Measurements from ENCODE around the gene IL1RAPL1. TPM values are rescaled to one million over a fixed set of nuclear protein-coding genes. Genes with fewer than 3 reads are reported as not detected.

Gene IL1RAPL1
- total and polyA plus RNA-seq, 2 donors (not counting 3 experiments of a cell fraction or from before 2014, with no cell fraction given): 0.79 to 1.3 TPM

DNA sequence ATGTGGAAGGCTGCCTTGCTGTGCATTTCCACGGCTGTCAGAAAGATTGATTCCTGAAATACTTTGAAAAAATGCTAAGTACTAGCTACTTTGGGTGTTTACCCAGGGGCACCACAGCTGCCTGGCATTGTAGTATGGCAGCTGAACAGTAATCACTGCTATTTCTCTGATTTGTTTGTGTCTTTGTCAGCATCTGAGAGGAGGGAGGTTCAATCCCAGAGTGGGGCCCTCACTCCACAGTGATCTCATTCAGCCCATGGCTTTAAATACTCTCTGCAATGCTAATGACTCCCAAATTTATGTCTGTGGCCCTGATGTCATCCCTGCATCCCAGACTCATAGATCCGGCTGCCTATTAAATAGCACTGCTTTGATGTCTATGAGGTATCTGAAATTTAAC, 1052.9 kb downstream of the IL1RAPL1 start:
- POLR2A ChIA-PET: no interaction called here
- no peak for DNase-seq (ENCODE audit: low read depth, low spot score)
- Histone ChIP-seq H3K4me3 (replicated peaks in 1 of 3; ENCODE audit: insufficient read depth in 1 of 3, low read depth in 1 of 3, low read length in 3 of 3) (no peak overlapping the region), H3K27me3 (ENCODE audit: control insufficient read depth in 2 of 2, insufficient read depth in 2 of 2, low read length in 2 of 2) (no peaks in the 10 kb centered on the region), H3K79me2 (ENCODE audit: control insufficient read depth, insufficient read depth, low read length) (no peaks in the 10 kb centered on the region), H4K20me1 (replicated peaks; ENCODE audit: control insufficient read depth, extremely low read depth, insufficient read depth, low read length) (no peaks in the 10 kb centered on the region), H3K9me3 (replicated peaks; ENCODE audit: control insufficient read depth, insufficient read depth, low read length) (no peaks in the 10 kb centered on the region), H3K9me1 (replicated peaks; ENCODE audit: control insufficient read depth, extremely low read depth, insufficient read depth, low read length) (no peaks in the 10 kb centered on the region), H2AFZ (ENCODE audit: low read depth, low read length) (no peak overlapping the region), H3K4me1 (ENCODE audit: control insufficient read depth, extremely low read depth, insufficient read depth, low read length) (no peaks in the 10 kb centered on the region), H3K4me2 (ENCODE audit: insufficient read depth, low read length) (no peak overlapping the region), H3K36me3 (ENCODE audit: control insufficient read depth in 2 of 2, extremely low read depth in 1 of 2, insufficient read depth in 2 of 2, low read length in 2 of 2) (no peaks in the 10 kb centered on the region), H3K27ac (ENCODE audit: insufficient read depth, low read depth, low read length) (no peak overlapping the region), H3K9ac (replicated peaks; ENCODE audit: extremely low read depth, insufficient read depth, low read length) (no peak overlapping the region)
- TF ChIP-seq POLR2AphosphoS5 (IDR thresholded peaks at IDR 0.05; ENCODE audit: insufficient read depth, low read depth, low read length) (no peak), MYC (IDR thresholded peaks at IDR 0.05; ENCODE audit: low read depth, low read length) (no peak), FOS (IDR thresholded peaks at IDR 0.05; ENCODE audit: borderline replicate concordance, insufficient read depth, low read length) (no peak), JUN (IDR thresholded peaks at IDR 0.05; ENCODE audit: borderline replicate concordance, insufficient read depth, insufficient read length, low read depth) (no peak), POLR2A (IDR thresholded peaks at IDR 0.05; ENCODE audit: low read depth, low read length) (no peak), EZH2 (IDR thresholded peaks at IDR 0.05; ENCODE audit: borderline replicate concordance, low read depth, low read length, severe bottlenecking) (no peak)
- CTCF ChIA-PET: no interaction called here
- intact Hi-C loops (cut with micrococcal nuclease): no loop called here
- no TSS peak for BruUV-seq (replicated peaks)
- dilution Hi-C loops (cut with MboI; ENCODE audit: extremely low pct_ligation_motif_present, low sequenced_read_pairs): no loop called here
- no peak for FAIRE-seq

DNA sequence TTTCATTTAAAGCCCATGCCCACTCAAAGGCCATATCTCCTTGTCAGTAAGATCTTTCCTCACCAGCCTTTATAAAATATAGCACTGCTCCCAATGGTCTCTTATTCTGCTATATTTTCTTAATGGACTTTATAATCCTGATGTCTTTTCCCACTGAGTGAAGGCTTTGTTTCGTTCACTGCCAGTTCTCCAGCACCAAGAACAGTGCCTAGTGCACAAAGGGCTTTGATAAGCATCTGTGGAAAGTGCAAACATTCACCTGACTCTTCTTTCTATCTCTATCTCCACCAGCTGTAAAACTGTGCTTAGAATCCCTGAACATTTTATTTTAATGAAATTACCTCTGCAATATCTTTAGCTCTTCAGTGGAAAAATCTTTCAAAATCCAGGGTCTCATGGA, 1054.2 kb downstream of the IL1RAPL1 start:
- BruUV-seq (replicated peaks): no TSS peak
- Histone ChIP-seq H4K20me1 (replicated peaks; ENCODE audit: control insufficient read depth, extremely low read depth, insufficient read depth, low read length) (no peaks in the 10 kb centered on the region), H3K9ac (replicated peaks; ENCODE audit: extremely low read depth, insufficient read depth, low read length) (no peak overlapping the region), H3K79me2 (ENCODE audit: control insufficient read depth, insufficient read depth, low read length) (no peaks in the 10 kb centered on the region), H3K9me1 (replicated peaks; ENCODE audit: control insufficient read depth, extremely low read depth, insufficient read depth, low read length) (no peaks in the 10 kb centered on the region), H3K27ac (ENCODE audit: insufficient read depth, low read depth, low read length) (no peak overlapping the region), H2AFZ (ENCODE audit: low read depth, low read length) (no peak overlapping the region), H3K27me3 (ENCODE audit: control insufficient read depth in 2 of 2, insufficient read depth in 2 of 2, low read length in 2 of 2) (no peaks in the 10 kb centered on the region), H3K9me3 (replicated peaks; ENCODE audit: control insufficient read depth, insufficient read depth, low read length) (no peaks in the 10 kb centered on the region), H3K4me1 (ENCODE audit: control insufficient read depth, extremely low read depth, insufficient read depth, low read length) (no peaks in the 10 kb centered on the region), H3K4me3 (replicated peaks in 1 of 3; ENCODE audit: insufficient read depth in 1 of 3, low read depth in 1 of 3, low read length in 3 of 3) (no peak overlapping the region), H3K4me2 (ENCODE audit: insufficient read depth, low read length) (no peak overlapping the region), H3K36me3 (ENCODE audit: control insufficient read depth in 2 of 2, extremely low read depth in 1 of 2, insufficient read depth in 2 of 2, low read length in 2 of 2) (no peaks in the 10 kb centered on the region)
- no peak for DNase-seq (ENCODE audit: low read depth, low spot score)
- ChIA-PET CTCF (no interaction called here), POLR2A (no interaction called here)
- TF ChIP-seq, protein P1, sequence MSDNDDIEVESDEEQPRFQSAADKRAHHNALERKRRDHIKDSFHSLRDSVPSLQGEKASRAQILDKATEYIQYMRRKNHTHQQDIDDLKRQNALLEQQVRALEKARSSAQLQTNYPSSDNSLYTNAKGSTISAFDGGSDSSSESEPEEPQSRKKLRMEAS (IDR thresholded peaks at IDR 0.05; ENCODE audit: insufficient read depth, insufficient read length): no peak
- no peak for TF ChIP-seq POLR2A (IDR thresholded peaks at IDR 0.05; ENCODE audit: low read depth, low read length)
- no peak for TF ChIP-seq GATA2 (IDR thresholded peaks at IDR 0.05; ENCODE audit: insufficient read depth, insufficient read length, low read depth, low read length)
- TF ChIP-seq, protein P2, sequence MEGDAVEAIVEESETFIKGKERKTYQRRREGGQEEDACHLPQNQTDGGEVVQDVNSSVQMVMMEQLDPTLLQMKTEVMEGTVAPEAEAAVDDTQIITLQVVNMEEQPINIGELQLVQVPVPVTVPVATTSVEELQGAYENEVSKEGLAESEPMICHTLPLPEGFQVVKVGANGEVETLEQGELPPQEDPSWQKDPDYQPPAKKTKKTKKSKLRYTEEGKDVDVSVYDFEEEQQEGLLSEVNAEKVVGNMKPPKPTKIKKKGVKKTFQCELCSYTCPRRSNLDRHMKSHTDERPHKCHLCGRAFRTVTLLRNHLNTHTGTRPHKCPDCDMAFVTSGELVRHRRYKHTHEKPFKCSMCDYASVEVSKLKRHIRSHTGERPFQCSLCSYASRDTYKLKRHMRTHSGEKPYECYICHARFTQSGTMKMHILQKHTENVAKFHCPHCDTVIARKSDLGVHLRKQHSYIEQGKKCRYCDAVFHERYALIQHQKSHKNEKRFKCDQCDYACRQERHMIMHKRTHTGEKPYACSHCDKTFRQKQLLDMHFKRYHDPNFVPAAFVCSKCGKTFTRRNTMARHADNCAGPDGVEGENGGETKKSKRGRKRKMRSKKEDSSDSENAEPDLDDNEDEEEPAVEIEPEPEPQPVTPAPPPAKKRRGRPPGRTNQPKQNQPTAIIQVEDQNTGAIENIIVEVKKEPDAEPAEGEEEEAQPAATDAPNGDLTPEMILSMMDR (IDR thresholded peaks at IDR 0.05; ENCODE audit: extremely low read depth in 1 of 2, insufficient read depth in 1 of 2, low read depth in 1 of 2, low read length in 2 of 2): no peak
- TF ChIP-seq JUN (IDR thresholded peaks at IDR 0.05; ENCODE audit: borderline replicate concordance, insufficient read depth, insufficient read length, low read depth): no peak
- TF ChIP-seq FOS (IDR thresholded peaks at IDR 0.05; ENCODE audit: borderline replicate concordance, insufficient read depth, low read length): no peak
- TF ChIP-seq POLR2AphosphoS5 (IDR thresholded peaks at IDR 0.05; ENCODE audit: insufficient read depth, low read depth, low read length): no peak
- TF ChIP-seq EZH2 (IDR thresholded peaks at IDR 0.05; ENCODE audit: borderline replicate concordance, low read depth, low read length, severe bottlenecking): no peak
- TF ChIP-seq MYC (IDR thresholded peaks at IDR 0.05; ENCODE audit: low read depth, low read length): no peak
- intact Hi-C loops (cut with micrococcal nuclease): no loop called here
- dilution Hi-C loops (cut with MboI; ENCODE audit: extremely low pct_ligation_motif_present, low sequenced_read_pairs): no loop called here
- FAIRE-seq: no peak

Measured in endothelial cell of umbilical vein (primary cell).